SK-N-SH treated with all-trans-retinoic acid at 6 μM for 48 hours (cell line): Measurements from ENCODE around the gene STOML1.

Experiments
- ATAC-seq: fragments of 200-7000 bp; cut with Tn5 transposase; 3 replicates; pipeline ENCODE4 v1.9.1; 2020; ENCODE audit warnings: mild to moderate bottlenecking, moderate library complexity
- ARNTL ChIP-seq: fragments of 450-650 bp; formaldehyde crosslinking; IDR thresholded peaks from 2 replicates; pipeline ENCODE4 v1.5.0; 2020; ENCODE audit warnings: low read depth, mild to moderate bottlenecking, moderate library complexity, borderline replicate concordance
- CSDC2 ChIP-seq: fragments of 250-450 bp; sonication (Bioruptor Pico); IDR thresholded peaks from 2 replicates; pipeline ENCODE4 v1.5.0; 2020; ENCODE audit warnings: mild to moderate bottlenecking, moderate library complexity
- ESRRG ChIP-seq: fragments of 250-450 bp; sonication (Bioruptor Pico); IDR thresholded peaks from 2 replicates; pipeline ENCODE4 v1.6.1; 2021; ENCODE audit warnings: mild to moderate bottlenecking
- GLIS3 ChIP-seq: fragments of 250-450 bp; sonication (Bioruptor Pico); IDR thresholded peaks from 2 replicates; pipeline ENCODE4 v1.5.0; 2020; ENCODE audit warnings: mild to moderate bottlenecking, moderate library complexity
- ISL1 ChIP-seq: fragments of 250-450 bp; sonication (Bioruptor Pico); IDR thresholded peaks from 2 replicates; pipeline ENCODE4 v2.1.2; 2022; ENCODE audit warnings: mild to moderate bottlenecking, moderate library complexity
- OSR1 ChIP-seq: fragments of 250-450 bp; sonication (Bioruptor Pico); IDR thresholded peaks from 2 replicates; pipeline ENCODE4 v1.8.0; 2022; ENCODE audit warnings: moderate library complexity, mild to moderate bottlenecking, inconsistent platforms
- PPARA ChIP-seq: fragments of 250-450 bp; sonication (Bioruptor Pico); IDR thresholded peaks from 2 replicates; pipeline ENCODE4 v1.5.0; 2020; ENCODE audit warnings: mild to moderate bottlenecking, borderline replicate concordance
- RARB ChIP-seq: fragments of 250-450 bp; sonication (Bioruptor Pico); IDR thresholded peaks from 2 replicates; pipeline ENCODE4 v1.8.0; 2021; ENCODE audit warnings: mild to moderate bottlenecking, moderate library complexity
- SNAI2 ChIP-seq: fragments of 250-450 bp; sonication (Bioruptor Pico); IDR thresholded peaks from 2 replicates; pipeline ENCODE4 v1.5.0; 2020; ENCODE audit warnings: mild to moderate bottlenecking, moderate library complexity
- TCF4 ChIP-seq: fragments of 250-450 bp; sonication (Bioruptor Pico); IDR thresholded peaks from 2 replicates; pipeline ENCODE4 v1.8.0; 2021; ENCODE audit warnings: mild to moderate bottlenecking, moderate library complexity, borderline replicate concordance
- TOX ChIP-seq: fragments of 250-450 bp; sonication (Bioruptor Pico); IDR thresholded peaks from 2 replicates; pipeline ENCODE4 v1.8.0; 2021; ENCODE audit warnings: mild to moderate bottlenecking, moderate library complexity, borderline replicate concordance
- ZFP3 ChIP-seq: fragments of 250-450 bp; sonication (Bioruptor Pico); IDR thresholded peaks from 2 replicates; pipeline ENCODE4 v1.5.0; 2020; ENCODE audit warnings: mild to moderate bottlenecking, moderate library complexity
- ZFP30 ChIP-seq: fragments of 450-650 bp; formaldehyde crosslinking; IDR thresholded peaks from 2 replicates; pipeline ENCODE4 v1.5.0; 2022; ENCODE audit warnings: mild to moderate bottlenecking, moderate library complexity
- ZNF565 ChIP-seq: fragments of 450-650 bp; formaldehyde crosslinking; conservative IDR thresholded peaks from 2 replicates; pipeline ENCODE4 v1.5.0; 2020; ENCODE audit warnings: low read depth, mild to moderate bottlenecking, moderate library complexity
- ZNF70 ChIP-seq: fragments of 450-650 bp; formaldehyde crosslinking; IDR thresholded peaks from 2 replicates; pipeline ENCODE4 v1.5.0; 2020; ENCODE audit warnings: mild to moderate bottlenecking, moderate library complexity
- ZNF8 ChIP-seq: fragments of 450-650 bp; formaldehyde crosslinking; IDR thresholded peaks from 2 replicates; pipeline ENCODE4 v1.5.0; 2020; ENCODE audit warnings: mild to moderate bottlenecking, moderate library complexity
- TF ChIP-seq, protein P1 (sequence below): fragments of 250-450 bp; sonication (Bioruptor Pico); IDR thresholded peaks from 2 replicates; pipeline ENCODE4 v1.5.1; 2021; ENCODE audit warnings: mild to moderate bottlenecking, moderate library complexity
- TF ChIP-seq, protein P2 (sequence below): fragments of 250-450 bp; sonication (Bioruptor Pico); IDR thresholded peaks from 2 replicates; pipeline ENCODE4 v1.8.0; 2020; ENCODE audit warnings: mild to moderate bottlenecking, moderate library complexity, borderline replicate concordance
- TF ChIP-seq, protein P3 (sequence below): fragments of 250-450 bp; sonication (Bioruptor Pico); IDR thresholded peaks from 2 replicates; pipeline ENCODE4 v1.5.0; 2020; ENCODE audit warnings: mild to moderate bottlenecking, moderate library complexity
- TF ChIP-seq, protein P4 (sequence below): fragments of 250-450 bp; sonication (Bioruptor Pico); IDR thresholded peaks from 2 replicates; pipeline ENCODE4 v1.5.1; 2020; ENCODE audit warnings: low read depth, mild to moderate bottlenecking, moderate library complexity

STOML1 gene

DNA sequence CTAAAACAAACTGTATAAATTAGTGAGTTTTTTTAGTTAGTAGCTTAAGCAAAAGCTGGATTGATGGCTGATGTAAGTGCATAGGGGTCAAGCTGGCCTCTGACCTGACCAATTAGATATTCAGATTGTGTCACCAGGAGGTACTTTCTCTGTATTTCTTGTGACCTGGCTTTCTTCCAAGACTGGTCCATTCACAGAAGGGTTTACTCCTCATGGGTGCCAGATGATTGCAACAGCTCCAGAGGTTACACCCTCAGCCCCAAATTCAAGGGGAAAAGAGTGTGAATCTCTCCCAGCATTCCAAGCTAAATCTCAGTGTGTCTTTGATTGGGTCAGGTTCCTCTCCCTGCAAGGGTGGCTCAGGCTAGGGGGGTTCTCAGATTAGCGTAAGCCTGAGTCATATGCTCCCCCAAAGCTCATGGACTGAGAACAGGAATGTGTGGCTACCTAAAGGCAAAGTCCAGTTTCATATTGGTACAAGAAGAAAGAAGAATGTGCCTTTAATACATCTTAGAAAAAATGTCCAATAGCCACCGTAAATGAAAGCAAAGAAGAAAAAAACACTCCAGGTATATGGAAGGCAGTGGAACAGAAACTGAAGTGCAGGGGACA lies 18.9 kb upstream of the STOML1 start:
- TF ChIP-seq, protein P1, sequence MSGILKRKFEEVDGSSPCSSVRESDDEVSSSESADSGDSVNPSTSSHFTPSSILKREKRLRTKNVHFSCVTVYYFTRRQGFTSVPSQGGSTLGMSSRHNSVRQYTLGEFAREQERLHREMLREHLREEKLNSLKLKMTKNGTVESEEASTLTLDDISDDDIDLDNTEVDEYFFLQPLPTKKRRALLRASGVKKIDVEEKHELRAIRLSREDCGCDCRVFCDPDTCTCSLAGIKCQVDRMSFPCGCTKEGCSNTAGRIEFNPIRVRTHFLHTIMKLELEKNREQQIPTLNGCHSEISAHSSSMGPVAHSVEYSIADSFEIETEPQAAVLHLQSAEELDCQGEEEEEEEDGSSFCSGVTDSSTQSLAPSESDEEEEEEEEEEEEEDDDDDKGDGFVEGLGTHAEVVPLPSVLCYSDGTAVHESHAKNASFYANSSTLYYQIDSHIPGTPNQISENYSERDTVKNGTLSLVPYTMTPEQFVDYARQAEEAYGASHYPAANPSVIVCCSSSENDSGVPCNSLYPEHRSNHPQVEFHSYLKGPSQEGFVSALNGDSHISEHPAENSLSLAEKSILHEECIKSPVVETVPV (CRISPR knock-in tag), result no peak
- no peak for TF ChIP-seq TOX
- TF ChIP-seq ZFP30 (CRISPR knock-in tag), result no peak
- no peak for TF ChIP-seq RARB
- TF ChIP-seq ISL1 (CRISPR knock-in tag), result no peak
- TF ChIP-seq, protein P2, sequence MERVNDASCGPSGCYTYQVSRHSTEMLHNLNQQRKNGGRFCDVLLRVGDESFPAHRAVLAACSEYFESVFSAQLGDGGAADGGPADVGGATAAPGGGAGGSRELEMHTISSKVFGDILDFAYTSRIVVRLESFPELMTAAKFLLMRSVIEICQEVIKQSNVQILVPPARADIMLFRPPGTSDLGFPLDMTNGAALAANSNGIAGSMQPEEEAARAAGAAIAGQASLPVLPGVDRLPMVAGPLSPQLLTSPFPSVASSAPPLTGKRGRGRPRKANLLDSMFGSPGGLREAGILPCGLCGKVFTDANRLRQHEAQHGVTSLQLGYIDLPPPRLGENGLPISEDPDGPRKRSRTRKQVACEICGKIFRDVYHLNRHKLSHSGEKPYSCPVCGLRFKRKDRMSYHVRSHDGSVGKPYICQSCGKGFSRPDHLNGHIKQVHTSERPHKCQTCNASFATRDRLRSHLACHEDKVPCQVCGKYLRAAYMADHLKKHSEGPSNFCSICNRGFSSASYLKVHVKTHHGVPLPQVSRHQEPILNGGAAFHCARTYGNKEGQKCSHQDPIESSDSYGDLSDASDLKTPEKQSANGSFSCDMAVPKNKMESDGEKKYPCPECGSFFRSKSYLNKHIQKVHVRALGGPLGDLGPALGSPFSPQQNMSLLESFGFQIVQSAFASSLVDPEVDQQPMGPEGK (CRISPR knock-in tag), result no peak
- TF ChIP-seq ZNF565, result no peak
- TF ChIP-seq, protein P3, sequence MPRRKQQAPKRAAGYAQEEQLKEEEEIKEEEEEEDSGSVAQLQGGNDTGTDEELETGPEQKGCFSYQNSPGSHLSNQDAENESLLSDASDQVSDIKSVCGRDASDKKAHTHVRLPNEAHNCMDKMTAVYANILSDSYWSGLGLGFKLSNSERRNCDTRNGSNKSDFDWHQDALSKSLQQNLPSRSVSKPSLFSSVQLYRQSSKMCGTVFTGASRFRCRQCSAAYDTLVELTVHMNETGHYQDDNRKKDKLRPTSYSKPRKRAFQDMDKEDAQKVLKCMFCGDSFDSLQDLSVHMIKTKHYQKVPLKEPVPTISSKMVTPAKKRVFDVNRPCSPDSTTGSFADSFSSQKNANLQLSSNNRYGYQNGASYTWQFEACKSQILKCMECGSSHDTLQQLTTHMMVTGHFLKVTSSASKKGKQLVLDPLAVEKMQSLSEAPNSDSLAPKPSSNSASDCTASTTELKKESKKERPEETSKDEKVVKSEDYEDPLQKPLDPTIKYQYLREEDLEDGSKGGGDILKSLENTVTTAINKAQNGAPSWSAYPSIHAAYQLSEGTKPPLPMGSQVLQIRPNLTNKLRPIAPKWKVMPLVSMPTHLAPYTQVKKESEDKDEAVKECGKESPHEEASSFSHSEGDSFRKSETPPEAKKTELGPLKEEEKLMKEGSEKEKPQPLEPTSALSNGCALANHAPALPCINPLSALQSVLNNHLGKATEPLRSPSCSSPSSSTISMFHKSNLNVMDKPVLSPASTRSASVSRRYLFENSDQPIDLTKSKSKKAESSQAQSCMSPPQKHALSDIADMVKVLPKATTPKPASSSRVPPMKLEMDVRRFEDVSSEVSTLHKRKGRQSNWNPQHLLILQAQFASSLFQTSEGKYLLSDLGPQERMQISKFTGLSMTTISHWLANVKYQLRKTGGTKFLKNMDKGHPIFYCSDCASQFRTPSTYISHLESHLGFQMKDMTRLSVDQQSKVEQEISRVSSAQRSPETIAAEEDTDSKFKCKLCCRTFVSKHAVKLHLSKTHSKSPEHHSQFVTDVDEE (CRISPR knock-in tag), result no peak
- no peak for TF ChIP-seq ZNF70
- TF ChIP-seq ZNF8, result no peak
- no peak for TF ChIP-seq SNAI2 (CRISPR knock-in tag)
- no peak for TF ChIP-seq OSR1 (CRISPR knock-in tag)
- TF ChIP-seq ARNTL (CRISPR knock-in tag), result no peak
- TF ChIP-seq PPARA (CRISPR knock-in tag), result no peak
- ATAC-seq, result no peak

DNA sequence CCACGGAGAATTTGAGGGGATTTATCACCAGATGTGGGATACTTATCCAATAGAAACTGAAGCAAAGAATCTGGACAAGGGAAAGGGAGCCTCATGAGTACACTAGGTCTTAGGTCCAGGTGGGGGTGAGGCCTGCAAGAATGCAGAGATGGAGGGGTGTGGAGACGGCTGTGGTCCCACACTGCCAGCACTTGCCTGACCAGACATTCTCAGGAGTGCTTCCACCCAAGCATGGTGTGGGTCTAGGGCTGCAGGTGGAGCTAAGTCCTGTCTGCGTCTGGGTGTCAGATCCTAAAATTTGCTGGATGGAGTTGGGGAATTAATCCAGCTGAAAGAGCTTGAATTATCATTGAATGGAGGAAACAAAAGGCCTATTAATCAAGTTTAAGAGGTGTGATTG lies 16.8 kb upstream of the STOML1 start:
- TF ChIP-seq TOX (no peak), ZFP30 (CRISPR knock-in tag) (no peak), ZFP3 (CRISPR knock-in tag) (no peak), SNAI2 (CRISPR knock-in tag) (no peak), ESRRG (CRISPR knock-in tag) (no peak), GLIS3 (CRISPR knock-in tag) (no peak), CSDC2 (CRISPR knock-in tag) (no peak)
- TF ChIP-seq, protein P2 (CRISPR knock-in tag), result no peak
- TF ChIP-seq, protein P4, sequence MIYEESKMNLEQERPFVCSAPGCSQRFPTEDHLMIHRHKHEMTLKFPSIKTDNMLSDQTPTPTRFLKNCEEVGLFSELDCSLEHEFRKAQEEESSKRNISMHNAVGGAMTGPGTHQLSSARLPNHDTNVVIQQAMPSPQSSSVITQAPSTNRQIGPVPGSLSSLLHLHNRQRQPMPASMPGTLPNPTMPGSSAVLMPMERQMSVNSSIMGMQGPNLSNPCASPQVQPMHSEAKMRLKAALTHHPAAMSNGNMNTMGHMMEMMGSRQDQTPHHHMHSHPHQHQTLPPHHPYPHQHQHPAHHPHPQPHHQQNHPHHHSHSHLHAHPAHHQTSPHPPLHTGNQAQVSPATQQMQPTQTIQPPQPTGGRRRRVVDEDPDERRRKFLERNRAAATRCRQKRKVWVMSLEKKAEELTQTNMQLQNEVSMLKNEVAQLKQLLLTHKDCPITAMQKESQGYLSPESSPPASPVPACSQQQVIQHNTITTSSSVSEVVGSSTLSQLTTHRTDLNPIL (CRISPR knock-in tag), result no peak
- ATAC-seq, result no peak

DNA sequence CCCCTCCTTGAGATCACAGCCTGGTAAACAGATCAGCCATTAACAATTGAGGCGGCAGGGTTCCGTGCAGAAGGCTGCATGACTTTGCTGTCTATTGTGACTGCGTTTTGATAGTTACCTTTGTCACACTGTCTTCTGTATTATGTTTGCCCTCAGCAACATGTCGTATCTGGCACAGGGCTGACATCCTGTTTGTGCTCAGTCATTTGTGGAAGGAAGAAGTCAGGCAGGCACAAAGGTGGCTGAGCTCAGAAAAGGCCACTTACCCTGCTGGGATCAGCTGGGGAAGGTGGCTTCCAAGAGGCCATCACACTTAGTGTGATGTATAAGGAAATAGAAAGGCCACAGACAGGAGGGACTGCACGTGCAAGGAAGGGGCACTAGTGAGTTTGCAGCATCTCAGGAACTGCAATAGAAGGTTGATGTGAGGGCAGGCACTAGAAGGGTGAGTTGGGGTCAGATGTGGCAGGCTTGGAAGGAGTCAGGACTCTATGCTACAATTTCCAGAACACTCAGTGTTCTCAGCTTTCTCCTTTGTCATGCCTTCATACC lies 15.8 kb upstream of the STOML1 start:
- TF ChIP-seq ISL1 (CRISPR knock-in tag), result no peak
- no peak for TF ChIP-seq ZFP30 (CRISPR knock-in tag)
- no peak for TF ChIP-seq OSR1 (CRISPR knock-in tag)
- no peak for TF ChIP-seq TCF4 (CRISPR knock-in tag)
- TF ChIP-seq TOX, result no peak
- no peak for ATAC-seq
